Measurements from ENCODE around the gene SLC8A1.

Gene SLC8A1

DNA sequence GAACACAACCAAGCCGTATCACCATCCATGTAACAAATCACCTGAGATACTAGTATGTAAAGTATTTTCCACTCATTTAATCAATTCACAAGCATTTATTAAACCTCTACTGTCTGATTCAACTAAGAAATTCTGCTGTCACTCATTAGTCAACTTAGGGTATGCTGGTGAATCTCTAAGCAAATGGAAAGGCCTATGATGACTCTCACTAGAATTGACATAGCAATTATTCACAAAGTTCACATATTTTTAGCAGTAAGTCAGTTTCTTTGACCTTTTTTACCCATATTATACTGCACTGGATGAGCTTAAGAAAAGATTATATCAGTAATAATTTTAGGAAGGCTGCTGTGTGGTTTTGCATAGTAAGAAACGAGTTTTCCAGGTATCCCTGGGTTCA lies 130.1 kb downstream of the SLC8A1 start:
- no peak for DNase-seq (ENCODE audit: low spot score)
- TF ChIP-seq, protein P1, sequence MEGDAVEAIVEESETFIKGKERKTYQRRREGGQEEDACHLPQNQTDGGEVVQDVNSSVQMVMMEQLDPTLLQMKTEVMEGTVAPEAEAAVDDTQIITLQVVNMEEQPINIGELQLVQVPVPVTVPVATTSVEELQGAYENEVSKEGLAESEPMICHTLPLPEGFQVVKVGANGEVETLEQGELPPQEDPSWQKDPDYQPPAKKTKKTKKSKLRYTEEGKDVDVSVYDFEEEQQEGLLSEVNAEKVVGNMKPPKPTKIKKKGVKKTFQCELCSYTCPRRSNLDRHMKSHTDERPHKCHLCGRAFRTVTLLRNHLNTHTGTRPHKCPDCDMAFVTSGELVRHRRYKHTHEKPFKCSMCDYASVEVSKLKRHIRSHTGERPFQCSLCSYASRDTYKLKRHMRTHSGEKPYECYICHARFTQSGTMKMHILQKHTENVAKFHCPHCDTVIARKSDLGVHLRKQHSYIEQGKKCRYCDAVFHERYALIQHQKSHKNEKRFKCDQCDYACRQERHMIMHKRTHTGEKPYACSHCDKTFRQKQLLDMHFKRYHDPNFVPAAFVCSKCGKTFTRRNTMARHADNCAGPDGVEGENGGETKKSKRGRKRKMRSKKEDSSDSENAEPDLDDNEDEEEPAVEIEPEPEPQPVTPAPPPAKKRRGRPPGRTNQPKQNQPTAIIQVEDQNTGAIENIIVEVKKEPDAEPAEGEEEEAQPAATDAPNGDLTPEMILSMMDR (IDR thresholded peaks at IDR 0.05) = no peak
- H3K4me3 ChIP-seq = no peak overlapping the region
- H3K27ac ChIP-seq = no peak overlapping the region

DNA sequence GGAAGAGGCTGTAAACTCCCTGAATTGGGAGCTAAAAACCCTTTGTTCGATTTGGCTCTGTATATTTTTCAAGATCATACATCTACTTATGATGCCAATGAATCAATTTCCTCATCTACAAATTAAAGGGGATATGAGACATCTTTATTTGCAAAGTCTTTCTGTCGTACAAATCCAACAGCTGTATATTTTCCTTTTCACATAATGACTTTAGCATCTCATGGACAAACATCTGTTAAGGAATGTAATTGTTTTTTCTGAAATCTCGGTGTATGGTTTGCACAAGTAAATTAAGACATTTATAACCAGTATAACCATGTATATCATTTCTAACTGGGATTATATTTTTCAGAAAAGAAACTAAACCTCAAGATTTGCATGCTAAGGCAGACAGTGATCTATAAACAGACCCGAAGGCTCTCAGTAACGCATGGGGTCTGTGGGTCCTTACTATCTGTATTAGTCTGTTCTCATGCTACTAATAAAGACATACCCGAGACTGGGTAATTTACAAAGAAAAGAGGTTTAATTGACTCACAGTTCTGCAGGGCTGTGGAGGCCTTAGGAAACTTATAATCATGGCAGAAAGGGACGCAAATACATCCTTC lies 130.8 kb downstream of the SLC8A1 start:
- no peak for DNase-seq (ENCODE audit: low spot score)
- H3K4me3 ChIP-seq = no peak overlapping the region
- no peak overlapping the region for H3K27ac ChIP-seq
- TF ChIP-seq, protein P1 (IDR thresholded peaks at IDR 0.05) = no peak

DNA sequence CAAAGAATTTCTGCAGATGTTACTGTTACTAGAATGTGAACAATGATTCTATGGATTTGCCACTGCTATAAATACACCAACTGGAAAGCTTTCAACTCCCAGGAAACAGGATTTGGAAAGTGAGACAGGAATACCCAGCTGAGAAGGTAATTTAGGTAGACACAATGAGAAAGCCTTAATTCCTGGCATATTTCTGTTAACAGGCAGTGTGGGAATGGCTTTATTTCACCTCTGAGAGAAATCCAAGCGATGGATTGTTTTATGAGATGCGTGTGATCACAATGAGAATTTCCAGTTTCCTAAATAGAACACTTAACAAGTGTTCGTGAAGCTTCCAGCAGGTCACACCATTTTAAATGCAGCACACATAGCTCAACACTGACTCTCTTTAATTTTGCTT lies 133.0 kb downstream of the SLC8A1 start:
- DNase-seq (ENCODE audit: low spot score) = no peak
- TF ChIP-seq, protein P1 (IDR thresholded peaks at IDR 0.05) = no peak
- Histone ChIP-seq H3K27ac (no peak overlapping the region), H3K4me3 (no peak overlapping the region)

DNA sequence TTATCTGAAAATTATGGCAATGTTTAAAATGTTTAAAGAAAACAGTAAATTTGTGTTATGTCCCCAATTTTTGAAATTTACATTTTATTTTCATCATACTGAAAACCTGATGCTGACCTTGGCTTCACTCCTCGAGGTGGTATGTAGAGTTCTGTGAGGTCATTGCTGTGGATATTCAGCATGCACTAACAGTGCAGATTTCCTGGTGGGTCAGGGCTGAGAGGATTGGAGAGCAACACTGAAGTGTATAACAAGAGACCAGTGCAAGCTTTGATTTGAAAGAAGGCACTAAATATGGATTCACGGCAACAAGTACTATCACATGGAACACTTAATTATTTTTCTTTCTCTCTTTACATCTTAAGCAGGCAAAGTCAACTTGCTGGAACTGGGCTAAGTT lies 134.1 kb downstream of the SLC8A1 start:
- no peak for DNase-seq (ENCODE audit: low spot score)
- Histone ChIP-seq H3K4me3 (no peak overlapping the region), H3K27ac (no peak overlapping the region)
- TF ChIP-seq, protein P1 (IDR thresholded peaks at IDR 0.05) = no peak

DNA sequence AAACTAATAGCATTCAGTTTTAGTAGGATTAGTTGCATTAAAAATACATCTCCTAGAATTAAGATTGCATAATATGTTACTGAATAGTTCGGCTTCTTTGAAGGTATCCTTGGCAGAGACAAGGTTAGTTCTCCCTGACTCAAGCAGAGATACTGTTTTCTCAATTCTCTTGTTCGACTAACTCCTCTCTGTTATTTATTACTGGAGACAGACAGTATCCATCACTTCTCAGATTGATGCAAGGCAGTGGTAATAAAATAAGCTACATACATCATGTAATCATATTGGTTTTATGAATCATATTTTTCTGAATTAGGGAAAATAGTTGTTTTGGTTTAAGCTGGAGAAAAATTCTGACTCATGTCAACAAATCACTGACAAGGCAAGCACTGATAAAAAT lies 134.8 kb downstream of the SLC8A1 start:
- TF ChIP-seq, protein P1 (IDR thresholded peaks at IDR 0.05) = no peak
- H3K4me3 ChIP-seq = no peak overlapping the region
- DNase-seq (ENCODE audit: low spot score) = no peak
- H3K27ac ChIP-seq = no peak overlapping the region

DNA sequence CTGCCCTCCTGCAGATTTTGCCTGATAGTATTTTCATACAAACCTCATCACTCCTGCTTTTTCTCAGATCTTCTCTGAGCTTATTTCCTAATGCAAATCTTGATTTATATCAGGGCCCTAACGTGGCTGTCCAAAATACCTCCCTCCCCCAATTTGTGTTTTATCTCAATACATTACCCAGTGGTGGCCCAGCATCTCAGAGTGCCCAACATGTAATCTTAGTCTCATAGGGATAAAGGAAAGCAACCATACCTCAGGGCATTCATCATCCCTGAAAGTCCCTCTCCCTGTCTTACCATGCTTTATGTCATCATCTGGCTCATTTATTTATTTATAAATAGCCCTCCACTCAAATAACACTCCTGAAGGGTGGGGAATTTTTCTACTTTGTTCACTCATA lies 135.3 kb downstream of the SLC8A1 start:
- Histone ChIP-seq H3K4me3 (no peak overlapping the region), H3K27ac (no peak overlapping the region)
- no peak for DNase-seq (ENCODE audit: low spot score)
- TF ChIP-seq, protein P1 (IDR thresholded peaks at IDR 0.05) = no peak

DNA sequence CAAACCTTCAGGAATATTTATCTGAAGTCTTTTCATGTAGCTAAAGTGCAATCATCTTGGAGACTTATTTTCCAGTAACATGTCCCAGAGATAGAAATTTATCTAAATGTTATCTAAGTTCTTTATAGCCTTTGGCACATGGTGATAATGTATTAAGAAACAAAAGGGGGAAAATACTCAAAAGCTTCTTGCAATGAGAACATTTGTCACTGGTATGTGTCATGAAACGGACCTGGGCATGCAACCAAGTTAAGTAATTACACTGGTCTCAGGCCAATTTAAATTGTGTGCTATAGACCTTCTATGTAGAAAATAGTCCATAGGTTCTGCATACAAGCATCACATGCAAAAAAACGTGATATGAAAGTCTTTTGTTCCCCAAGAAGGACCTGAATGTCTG lies 136.2 kb downstream of the SLC8A1 start:
- TF ChIP-seq, protein P1 (IDR thresholded peaks at IDR 0.05) = no peak
- H3K27ac ChIP-seq = peak overlapping the region in 1 of 2 donors; percentile 51
- no peak overlapping the region for H3K4me3 ChIP-seq
- no peak for DNase-seq (ENCODE audit: low spot score)

Measured in coronary artery (tissue), 2 donors.